ENCODE results near the gene APOBEC3A.
"Not testable (repeated sequence)": the region's sequence is repeated elsewhere in the genome, so short reads cannot be mapped to it uniquely, and the experiment has no call there.

Gene APOBEC3A

GRCh38 chr22:38955926-38956325, 1.5 kb upstream of the APOBEC3A start:
- in situ Hi-C loops (cut with HindIII; ENCODE audit: low pct_unique_long_range_greater_than_20kb, low sequenced_read_pairs), result no loop called here
- DNase-seq (ENCODE audit: low read depth in 1 of 2, low spot score in 1 of 2), result no peak
- no peak for TF ChIP-seq JUND (IDR thresholded peaks at IDR 0.05; ENCODE audit: low read depth)

- in situ Hi-C loops (cut with HindIII; ENCODE audit: low pct_unique_long_range_greater_than_20kb, low sequenced_read_pairs), result no loop called here
- no peak for DNase-seq (ENCODE audit: low read depth in 1 of 2, low spot score in 1 of 2)
- TF ChIP-seq JUND (IDR thresholded peaks at IDR 0.05; ENCODE audit: low read depth), result no peak
These were observed 858 bp upstream of the APOBEC3A start for GRCh38 chr22:38956551-38956950.

GRCh38 chr22:38957808-38958650, 620 bp downstream of the APOBEC3A start:
- no peak for DNase-seq (ENCODE audit: low read depth in 1 of 2, low spot score in 1 of 2)
- no peak for TF ChIP-seq JUND (IDR thresholded peaks at IDR 0.05; ENCODE audit: low read depth)
- in situ Hi-C loops (cut with HindIII; ENCODE audit: low pct_unique_long_range_greater_than_20kb, low sequenced_read_pairs), result no loop called here

GRCh38 chr22:38958651-38958943, 1.2 kb downstream of the APOBEC3A start:
- DNase-seq (ENCODE audit: low read depth in 1 of 2, low spot score in 1 of 2); in situ Hi-C loops (cut with HindIII; ENCODE audit: low pct_unique_long_range_greater_than_20kb, low sequenced_read_pairs): not testable (repeated sequence)

GRCh38 chr22:38959590-38959989, 2.2 kb downstream of the APOBEC3A start:
- DNase-seq (ENCODE audit: low read depth in 1 of 2, low spot score in 1 of 2), result no peak
- in situ Hi-C loops (cut with HindIII; ENCODE audit: low pct_unique_long_range_greater_than_20kb, low sequenced_read_pairs), result no loop called here
- no peak for TF ChIP-seq JUND (IDR thresholded peaks at IDR 0.05; ENCODE audit: low read depth)

- DNase-seq (ENCODE audit: low read depth in 1 of 2, low spot score in 1 of 2); in situ Hi-C loops (cut with HindIII; ENCODE audit: low pct_unique_long_range_greater_than_20kb, low sequenced_read_pairs): not testable (repeated sequence)
These were observed 3.3 kb downstream of the APOBEC3A start for GRCh38 chr22:38960673-38961072.

- DNase-seq (ENCODE audit: low read depth in 1 of 2, low spot score in 1 of 2); in situ Hi-C loops (cut with HindIII; ENCODE audit: low pct_unique_long_range_greater_than_20kb, low sequenced_read_pairs): not testable (repeated sequence)
These were observed 5.9 kb downstream of the APOBEC3A start for GRCh38 chr22:38963291-38963738.

GRCh38 chr22:38963872-38964271, 6.5 kb downstream of the APOBEC3A start:
- no peak for DNase-seq (ENCODE audit: low read depth in 1 of 2, low spot score in 1 of 2)
- in situ Hi-C loops (cut with HindIII; ENCODE audit: low pct_unique_long_range_greater_than_20kb, low sequenced_read_pairs), result no loop called here
- TF ChIP-seq JUND (IDR thresholded peaks at IDR 0.05; ENCODE audit: low read depth), result no peak

GRCh38 chr22:38964306-38964705, 6.9 kb downstream of the APOBEC3A start:
- TF ChIP-seq JUND (IDR thresholded peaks at IDR 0.05; ENCODE audit: low read depth), result no peak
- DNase-seq (ENCODE audit: low read depth in 1 of 2, low spot score in 1 of 2), result no peak
- in situ Hi-C loops (cut with HindIII; ENCODE audit: low pct_unique_long_range_greater_than_20kb, low sequenced_read_pairs), result no loop called here

- no peak for TF ChIP-seq JUND (IDR thresholded peaks at IDR 0.05; ENCODE audit: low read depth)
- in situ Hi-C loops (cut with HindIII; ENCODE audit: low pct_unique_long_range_greater_than_20kb, low sequenced_read_pairs), result no loop called here
- DNase-seq (ENCODE audit: low read depth in 1 of 2, low spot score in 1 of 2), result no peak
These were observed 7.6 kb downstream of the APOBEC3A start for GRCh38 chr22:38964989-38965388.

- no peak for TF ChIP-seq JUND (IDR thresholded peaks at IDR 0.05; ENCODE audit: low read depth)
- no peak for DNase-seq (ENCODE audit: low read depth in 1 of 2, low spot score in 1 of 2)
- in situ Hi-C loops (cut with HindIII; ENCODE audit: low pct_unique_long_range_greater_than_20kb, low sequenced_read_pairs), result no loop called here
These were observed 8.4 kb downstream of the APOBEC3A start for GRCh38 chr22:38965614-38966379.

- no peak for TF ChIP-seq JUND (IDR thresholded peaks at IDR 0.05; ENCODE audit: low read depth)
- no peak for DNase-seq (ENCODE audit: low read depth in 1 of 2, low spot score in 1 of 2)
- in situ Hi-C loops (cut with HindIII; ENCODE audit: low pct_unique_long_range_greater_than_20kb, low sequenced_read_pairs), result no loop called here
These were observed 8.9 kb downstream of the APOBEC3A start for GRCh38 chr22:38966380-38966702.

- in situ Hi-C loops (cut with HindIII; ENCODE audit: low pct_unique_long_range_greater_than_20kb, low sequenced_read_pairs), result no loop called here
- DNase-seq (ENCODE audit: low read depth in 1 of 2, low spot score in 1 of 2), result no peak
These were observed 9.5 kb downstream of the APOBEC3A start for GRCh38 chr22:38966942-38967341.

More at GRCh38 chr22:38966942-38967341, 9.5 kb downstream of the APOBEC3A start:
- no peak for TF ChIP-seq JUND (IDR thresholded peaks at IDR 0.05; ENCODE audit: low read depth)
